Prostate gland (tissue), 2 donors: ENCODE results near the gene ASB14. TPM values are rescaled to one million over a fixed set of nuclear protein-coding genes. Genes with fewer than 3 reads are reported as not detected.

Experiments used
- DNase-seq: peaks from one replicate; pipeline ENCODE4 v3.0.0-alpha.2; 2019; ENCODE audit warnings: low spot score
- H3K27ac ChIP-seq, 2 donors: fragments of 200-600 bp; sonication (generic); 2 replicates each; pipeline ENCODE4 v1.5.1; 2017 to 2019
- H3K27me3 ChIP-seq: fragments of 200-600 bp; sonication (generic); replicated peaks from 2 replicates; pipeline ENCODE4 v1.5.1; 2019; ENCODE audit not compliant: insufficient read depth
- H3K36me3 ChIP-seq, 2 donors: fragments of 200-600 bp; sonication (generic); 1 replicate in 1 of 2; 2 replicates in 1 of 2; pipeline versions ENCODE4 v1.5.1 to v1.8.1; 2017 to 2019
- H3K4me1 ChIP-seq: fragments of 200-600 bp; sonication (generic); replicated peaks from 2 replicates; pipeline ENCODE4 v1.5.1; 2019
- H3K4me3 ChIP-seq, 2 donors: fragments of 200-600 bp; sonication (generic); 2 replicates each; pipeline ENCODE4 v1.5.1; 2017 to 2019
- H3K9me3 ChIP-seq: fragments of 200-600 bp; sonication (generic); 2 replicates; pipeline ENCODE4 v1.5.1; 2017
- POLR2A ChIP-seq: fragments of 450-650 bp; IDR thresholded peaks from one replicate; pipeline ENCODE4 v1.6.1; 2016; ENCODE audit warnings: antibody characterized with exemption, mild to moderate bottlenecking
- POLR2AphosphoS5 ChIP-seq: sonication (generic); formaldehyde crosslinking; IDR thresholded peaks from one replicate; pipeline ENCODE4 v1.6.1; 2017; ENCODE audit warnings: antibody characterized with exemption
- WGBS: methylation state at CpG from one replicate; pipeline ENCODE4 v1.1.5; 2018; 5-methylcytosine and 5-hydroxymethylcytosine counted together
- intact Hi-C: fragments of 100-400 bp; cut with DNase I; formaldehyde crosslinking; loops from one replicate; pipeline ENCODE4 v1.14.2; 2022
- total RNA-seq, 2 donors: library from RNA; depleted of rRNA; stranded (reverse); fragments of >200 nt; gene quantifications; one replicate each; pipeline ENCODE4 v1.1.0, GENCODE V29; 2016
- TF ChIP-seq, protein P1 (sequence below), 4 experiments: fragments of 200-600 bp in 2 of 4; fragments of 450-650 bp in 2 of 4; sonication (generic) in 2 of 4; IDR thresholded peaks; 1 replicate in 3 of 4; 2 replicates in 1 of 4; pipeline ENCODE4 v1.5.1; 2016 to 2019; ENCODE audit warnings: antibody characterized with exemption in 4 of 4, mild to moderate bottlenecking in 2 of 4, moderate library complexity in 2 of 4

ASB14 gene
- total RNA-seq, 2 donors from 2014 or later: not detected

DNA sequence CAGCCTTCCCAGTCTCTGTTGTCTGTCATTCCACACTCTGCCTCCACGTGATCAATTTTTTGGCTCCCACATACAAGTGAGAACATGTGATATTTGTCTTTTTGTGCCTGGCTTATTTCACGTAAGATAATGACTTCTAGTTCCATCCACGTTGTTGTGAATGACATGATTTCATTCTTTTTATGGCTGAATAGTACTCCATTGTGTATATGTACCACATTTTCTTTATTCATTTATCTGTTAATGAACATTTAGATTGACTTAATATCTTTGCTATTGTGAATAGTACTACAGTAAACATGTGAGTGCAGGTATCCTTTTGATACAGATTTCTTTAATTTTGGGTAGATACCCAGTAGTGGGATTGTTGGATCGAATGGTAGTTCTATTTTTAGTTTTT lies 31.4 kb downstream of the ASB14 start:
- no peak for DNase-seq

DNA sequence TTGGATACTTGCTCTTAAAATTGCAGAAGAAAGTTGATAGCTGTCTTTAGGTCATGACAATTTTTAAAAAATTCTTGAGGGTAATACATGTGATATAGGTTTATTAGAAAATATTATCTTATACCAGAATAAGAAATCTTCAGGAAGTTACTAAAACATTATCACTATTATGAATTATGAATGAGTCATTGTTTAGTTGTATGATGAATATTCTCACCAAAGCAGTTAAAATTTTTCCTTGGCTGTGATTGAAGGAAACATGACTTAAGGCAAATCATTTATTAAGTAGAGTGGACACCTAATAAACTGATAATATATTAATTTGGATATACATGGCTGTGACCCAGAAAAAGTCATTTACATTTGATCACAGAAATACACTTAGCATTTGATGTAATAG lies 34.8 kb downstream of the ASB14 start:
- intact Hi-C loops: no loop called here
- H3K4me1 ChIP-seq: no peaks in the 10 kb centered on the region
- H3K27ac ChIP-seq: no peak overlapping the region
- TF ChIP-seq, protein P1, sequence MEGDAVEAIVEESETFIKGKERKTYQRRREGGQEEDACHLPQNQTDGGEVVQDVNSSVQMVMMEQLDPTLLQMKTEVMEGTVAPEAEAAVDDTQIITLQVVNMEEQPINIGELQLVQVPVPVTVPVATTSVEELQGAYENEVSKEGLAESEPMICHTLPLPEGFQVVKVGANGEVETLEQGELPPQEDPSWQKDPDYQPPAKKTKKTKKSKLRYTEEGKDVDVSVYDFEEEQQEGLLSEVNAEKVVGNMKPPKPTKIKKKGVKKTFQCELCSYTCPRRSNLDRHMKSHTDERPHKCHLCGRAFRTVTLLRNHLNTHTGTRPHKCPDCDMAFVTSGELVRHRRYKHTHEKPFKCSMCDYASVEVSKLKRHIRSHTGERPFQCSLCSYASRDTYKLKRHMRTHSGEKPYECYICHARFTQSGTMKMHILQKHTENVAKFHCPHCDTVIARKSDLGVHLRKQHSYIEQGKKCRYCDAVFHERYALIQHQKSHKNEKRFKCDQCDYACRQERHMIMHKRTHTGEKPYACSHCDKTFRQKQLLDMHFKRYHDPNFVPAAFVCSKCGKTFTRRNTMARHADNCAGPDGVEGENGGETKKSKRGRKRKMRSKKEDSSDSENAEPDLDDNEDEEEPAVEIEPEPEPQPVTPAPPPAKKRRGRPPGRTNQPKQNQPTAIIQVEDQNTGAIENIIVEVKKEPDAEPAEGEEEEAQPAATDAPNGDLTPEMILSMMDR (IDR thresholded peaks at IDR 0.05): no peak
- no peak for TF ChIP-seq POLR2A
- DNase-seq: no peak
- peaks cover 0 to 4% of the 10 kb centered on the region in 2 donors for H3K36me3 ChIP-seq
- no peak overlapping the region for H3K4me3 ChIP-seq
- H3K27me3 ChIP-seq: no peaks in the 10 kb centered on the region
- no peaks in the 10 kb centered on the region for H3K9me3 ChIP-seq

More for the DNA sequence above, 31.4 kb downstream of the ASB14 start:
- H3K4me3 ChIP-seq: no peak overlapping the region
- no peaks in the 10 kb centered on the region for H3K9me3 ChIP-seq
- no peaks in the 10 kb centered on the region for H3K4me1 ChIP-seq
- no peak for TF ChIP-seq POLR2A
- TF ChIP-seq, protein P1 (IDR thresholded peaks at IDR 0.05): no peak
- no peak for TF ChIP-seq POLR2AphosphoS5
- H3K27ac ChIP-seq: no peak overlapping the region
- intact Hi-C loops: no loop called here
- H3K27me3 ChIP-seq: no peaks in the 10 kb centered on the region
- peaks cover 0 to 4% of the 10 kb centered on the region in 2 donors for H3K36me3 ChIP-seq
- 97% methylated on average over 4 of the region's 4 CpGs for WGBS

DNA sequence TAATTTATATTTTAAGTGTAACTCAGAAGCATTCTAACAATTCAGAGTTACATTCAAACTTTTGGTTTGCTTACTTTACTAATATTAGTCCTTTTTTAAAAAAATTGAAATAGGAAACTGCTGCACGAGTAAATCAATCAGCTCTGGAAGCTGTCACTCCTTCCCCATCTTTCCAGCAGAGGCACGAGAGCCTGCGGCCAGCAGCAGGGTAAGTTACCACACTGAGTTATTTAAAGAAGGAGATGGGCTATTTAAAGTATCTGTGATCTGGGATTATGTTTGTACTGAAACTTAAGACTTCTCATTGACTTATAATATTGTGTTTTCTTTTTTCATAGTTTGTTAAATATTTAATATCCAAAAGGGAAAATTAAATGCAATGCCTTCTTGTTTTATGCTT lies 35.6 kb downstream of the ASB14 start:
- H3K27ac ChIP-seq: no peak overlapping the region
- peaks cover 0 to 4% of the 10 kb centered on the region in 2 donors for H3K36me3 ChIP-seq
- no peak overlapping the region for H3K4me3 ChIP-seq
- H3K4me1 ChIP-seq: no peaks in the 10 kb centered on the region
- intact Hi-C loops: no loop called here
- no peaks in the 10 kb centered on the region for H3K27me3 ChIP-seq
- DNase-seq: no peak
- H3K9me3 ChIP-seq: no peaks in the 10 kb centered on the region
- WGBS: 83% methylated on average over 3 of the region's 3 CpGs
- TF ChIP-seq POLR2A (no peak), POLR2AphosphoS5 (no peak)
- TF ChIP-seq, protein P1 (IDR thresholded peaks at IDR 0.05): no peak

DNA sequence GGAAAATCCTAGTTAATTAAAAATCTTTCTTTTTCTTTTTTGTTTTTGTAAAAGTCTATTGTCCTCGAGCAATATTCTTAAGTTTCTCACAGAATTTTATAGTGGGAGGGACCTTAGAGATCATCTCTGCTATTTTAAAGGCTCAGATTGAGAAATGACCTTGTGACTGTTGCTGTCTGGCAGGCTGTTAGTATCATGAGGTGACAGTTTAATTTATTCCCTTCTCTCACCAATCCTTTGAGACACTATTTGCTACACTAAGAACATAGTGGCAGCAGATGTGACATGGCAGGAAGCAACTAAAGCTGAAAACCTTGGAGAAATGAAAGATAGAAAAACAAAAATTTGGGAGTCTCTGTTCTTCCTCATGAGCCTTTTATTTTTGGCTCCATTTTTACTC lies 40.1 kb downstream of the ASB14 start:
- TF ChIP-seq POLR2AphosphoS5 (no peak), POLR2A (no peak)
- TF ChIP-seq, protein P1 (IDR thresholded peaks at IDR 0.05): no peak
- no peak for DNase-seq
- Histone ChIP-seq H3K36me3 (no peaks in the 10 kb centered on the region), H3K9me3 (no peaks in the 10 kb centered on the region), H3K4me3 (no peak overlapping the region), H3K27ac (no peak overlapping the region), H3K4me1 (no peaks in the 10 kb centered on the region), H3K27me3 (no peaks in the 10 kb centered on the region)
- intact Hi-C loops: no loop called here
- WGBS: 56% methylated on average over 1 of the region's 1 CpG

DNA sequence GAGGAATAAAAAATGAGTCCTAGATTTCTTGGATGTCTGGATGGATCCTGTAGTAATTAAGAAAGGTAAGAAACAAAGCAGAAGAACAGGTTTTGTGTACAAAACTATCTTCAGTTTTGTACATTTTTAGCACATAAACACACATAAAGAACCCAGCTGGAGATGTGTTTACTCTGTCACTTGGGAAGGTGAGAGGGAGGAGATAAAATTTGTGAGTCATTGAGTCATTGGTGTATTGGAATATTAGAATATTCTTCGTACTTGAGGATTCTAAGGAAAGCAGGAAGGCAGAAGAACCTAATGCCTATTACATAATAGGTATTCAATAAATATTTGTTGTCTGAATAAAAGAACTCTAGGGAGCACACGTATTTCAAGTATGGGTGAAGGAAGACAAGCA lies 47.5 kb downstream of the ASB14 start:
- TF ChIP-seq, protein P1 (IDR thresholded peaks at IDR 0.05): no peak
- no peak for TF ChIP-seq POLR2A
- H3K27me3 ChIP-seq: no peaks in the 10 kb centered on the region
- H3K9me3 ChIP-seq: no peaks in the 10 kb centered on the region
- no peak for DNase-seq
- H3K4me3 ChIP-seq: no peak overlapping the region
- no peak overlapping the region for H3K27ac ChIP-seq
- intact Hi-C loops: no loop called here
- no peaks in the 10 kb centered on the region for H3K4me1 ChIP-seq
- WGBS: 71% methylated on average over 2 of the region's 2 CpGs
- H3K36me3 ChIP-seq: no peaks in the 10 kb centered on the region
